OCI-LY3 (cell line): ENCODE measurements around the gene SCO2.

Experiments used
- H2AFZ ChIP-seq: fragments of 200-600, 300-600 bp; shearing (Covaris generic); 2 replicates; pipeline ENCODE4 v1.6.0; 2014; ENCODE audit warnings: antibody characterized with exemption, low read depth, low read length
- H3K27ac ChIP-seq: fragments of 200-600, 300-600 bp; sonication (generic); 2 replicates; pipeline ENCODE4 v1.5.1; 2014; ENCODE audit warnings: mild to moderate bottlenecking, low read length, moderate library complexity, mixed read lengths
- H3K27me3 ChIP-seq: fragments of 200-600, 300-600 bp; sonication (generic); 2 replicates; pipeline ENCODE4 v1.6.1; 2014; ENCODE audit warnings: low read depth, low read length, mixed read lengths
- H3K36me3 ChIP-seq: fragments of 200-600, 300-600 bp; sonication (generic); replicated peaks from 2 replicates; pipeline ENCODE3; 2014; ENCODE audit warnings: low read depth, low read length, mixed read lengths
- H3K4me1 ChIP-seq: fragments of 300-600, 200-600 bp; sonication (generic); 2 replicates; pipeline ENCODE4 v1.6.1; 2014; ENCODE audit warnings: low read length, mixed read lengths
- H3K4me2 ChIP-seq: fragments of 200-600, 300-600 bp; sonication (generic); 2 replicates; pipeline ENCODE4 v1.6.1; 2014; ENCODE audit warnings: low read length, mixed read lengths
- H3K4me3 ChIP-seq: fragments of 300-600, 200-600 bp; sonication (generic); 2 replicates; pipeline ENCODE4 v1.5.1; 2014; ENCODE audit warnings: antibody characterized with exemption, mild to moderate bottlenecking, low read length, moderate library complexity
- H3K79me2 ChIP-seq: fragments of 300-600, 200-600 bp; shearing (Covaris generic); 2 replicates; pipeline ENCODE4 v1.6.1; 2014; ENCODE audit warnings: mild to moderate bottlenecking, low read length, mixed read lengths
- H3K9ac ChIP-seq: fragments of 300-600, 200-600 bp; shearing (Covaris generic); 2 replicates; pipeline ENCODE4 v1.6.0; 2014; ENCODE audit warnings: mild to moderate bottlenecking, low read length, moderate library complexity
- H3K9me3 ChIP-seq: fragments of 200-600, 300-600 bp; shearing (Covaris generic); 2 replicates; pipeline ENCODE4 v1.6.1; 2014; ENCODE audit warnings: low read length, mixed read lengths; ENCODE audit not compliant: insufficient read depth
- H4K20me1 ChIP-seq: fragments of 200-600, 300-600 bp; sonication (generic); 2 replicates; pipeline ENCODE4 v1.6.1; 2016; ENCODE audit warnings: low read length, mixed read lengths; ENCODE audit not compliant: insufficient read depth
- CTCF ChIP-seq: fragments of 200-600, 300-600 bp; sonication (generic); IDR thresholded peaks from 2 replicates; pipeline ENCODE4 v1.5.1; 2014; ENCODE audit warnings: antibody characterized with exemption, low read length, low read depth
- EZH2phosphoT487 ChIP-seq: fragments of 200-600 bp; shearing (Covaris generic); IDR thresholded peaks from 2 replicates; pipeline ENCODE4 v1.6.1; 2018; ENCODE audit warnings: antibody characterized with exemption, mixed run types, low read depth

Gene SCO2

DNA sequence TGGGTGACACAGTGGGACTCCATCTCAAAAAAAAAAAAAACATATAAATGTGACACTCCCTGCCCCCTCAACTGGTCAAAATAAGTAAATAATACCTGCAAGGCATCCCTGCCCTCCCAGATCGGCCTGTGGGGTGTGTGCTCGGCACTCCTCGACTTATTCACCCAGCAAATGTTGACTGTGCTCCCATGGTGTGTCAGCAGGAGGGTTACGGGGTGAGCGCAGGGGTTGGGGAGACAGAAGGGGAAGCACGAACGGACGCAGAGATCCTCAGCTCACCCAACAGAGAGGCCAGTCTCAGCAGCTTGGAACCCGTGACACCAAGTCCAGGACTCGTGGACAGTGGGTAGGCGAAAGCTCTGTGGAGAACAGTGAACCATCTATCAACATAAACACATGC, 45.7 kb downstream of the SCO2 start:
- Histone ChIP-seq H3K4me3 (no peak overlapping the region), H2AFZ (no peak overlapping the region), H3K79me2 (no peaks in the 10 kb centered on the region), H3K27me3 (no peaks in the 10 kb centered on the region), H3K36me3 (no peaks in the 10 kb centered on the region), H3K9ac (no peak overlapping the region), H3K4me1 (peaks cover 3% of the 10 kb centered on the region; the same call in 1 of the 2 replicates), H3K9me3 (no peaks in the 10 kb centered on the region), H3K27ac (no peak overlapping the region), H4K20me1 (no peaks in the 10 kb centered on the region), H3K4me2 (no peak overlapping the region)
- TF ChIP-seq EZH2phosphoT487 (no peak), CTCF (no peak)

DNA sequence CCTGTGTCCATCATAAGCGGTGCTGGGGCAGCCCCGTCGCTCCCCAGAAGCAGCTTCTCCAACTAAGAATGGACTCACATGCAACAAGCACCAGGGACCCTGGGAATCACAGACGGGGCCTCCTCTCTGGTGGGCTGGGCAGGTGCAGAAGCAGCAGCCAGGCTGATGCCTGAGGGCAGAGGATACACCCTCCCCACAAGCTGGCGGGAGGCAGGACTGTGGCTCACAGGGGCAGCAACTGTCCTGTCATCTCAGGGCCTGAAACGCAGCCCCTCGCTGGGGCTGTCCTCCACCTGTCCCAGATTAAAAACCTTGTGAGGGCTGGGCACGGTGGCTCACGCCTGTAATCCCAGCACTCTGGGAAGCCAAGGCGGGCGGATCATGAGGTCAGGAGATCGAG, 47.5 kb downstream of the SCO2 start:
- H3K4me1 ChIP-seq, result peaks cover 11% of the 10 kb centered on the region; the same call in 1 of the 2 replicates
- H3K27me3 ChIP-seq, result no peaks in the 10 kb centered on the region
- peaks cover 15% of the 10 kb centered on the region for H3K79me2 ChIP-seq
- H4K20me1 ChIP-seq, result peaks cover 11% of the 10 kb centered on the region
- H3K4me2 ChIP-seq, result no peak overlapping the region
- H3K27ac ChIP-seq, result no peak overlapping the region
- no peak overlapping the region for H3K4me3 ChIP-seq
- H3K9me3 ChIP-seq, result no peaks in the 10 kb centered on the region
- no peak overlapping the region for H3K9ac ChIP-seq
- TF ChIP-seq CTCF (no peak), EZH2phosphoT487 (no peak)
- H3K36me3 ChIP-seq, result no peaks in the 10 kb centered on the region
- no peak overlapping the region for H2AFZ ChIP-seq

DNA sequence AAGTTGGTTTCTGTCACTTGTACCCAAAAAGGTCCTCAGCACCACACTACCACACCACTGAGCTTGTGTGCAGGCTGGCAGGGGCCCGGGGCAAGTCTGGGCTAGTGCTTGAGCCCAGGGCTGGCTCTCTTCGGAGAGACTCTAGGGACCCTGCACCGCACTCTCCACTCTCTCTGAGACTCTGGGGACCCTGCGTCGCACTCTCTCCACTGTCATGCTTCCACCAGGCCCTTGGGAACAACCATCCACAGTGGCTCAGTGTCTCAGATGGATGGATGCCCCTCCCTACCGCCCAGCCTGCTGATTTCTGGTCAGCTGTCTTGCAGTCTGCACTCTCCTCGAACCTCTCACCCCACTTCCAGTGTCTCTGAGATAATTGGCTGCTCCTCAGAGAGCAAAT, 48.5 kb downstream of the SCO2 start:
- Histone ChIP-seq H3K4me3 (no peak overlapping the region), H3K9me3 (no peaks in the 10 kb centered on the region), H4K20me1 (peaks cover 15% of the 10 kb centered on the region), H3K4me2 (no peak overlapping the region), H3K9ac (no peak overlapping the region), H3K27me3 (no peaks in the 10 kb centered on the region), H3K79me2 (peaks cover 26% of the 10 kb centered on the region), H2AFZ (no peak overlapping the region), H3K36me3 (no peaks in the 10 kb centered on the region), H3K27ac (no peak overlapping the region), H3K4me1 (peaks cover 11% of the 10 kb centered on the region; the same call in 1 of the 2 replicates)
- TF ChIP-seq CTCF (no peak), EZH2phosphoT487 (no peak)

GRCh38 chr22:50475652-50476002, 49.8 kb downstream of the SCO2 start:
- Histone ChIP-seq H3K9me3 (no peaks in the 10 kb centered on the region), H3K79me2 (peaks cover 38% of the 10 kb centered on the region), H3K36me3 (no peaks in the 10 kb centered on the region), H3K4me3 (peak overlapping the region; percentile 97), H3K27ac (no peak overlapping the region), H4K20me1 (peaks cover 18% of the 10 kb centered on the region), H3K4me1 (peaks cover 17% of the 10 kb centered on the region), H2AFZ (peak overlapping the region; percentile 83), H3K27me3 (no peaks in the 10 kb centered on the region), H3K4me2 (peak overlapping the region; percentile 94), H3K9ac (peak overlapping the region; percentile 80)
- TF ChIP-seq EZH2phosphoT487 (no peak), CTCF (no peak)
